ENCODE data around the gene CTDSP1. TPM values are rescaled to one million over a fixed set of nuclear protein-coding genes. Genes with fewer than 3 reads are reported as not detected.
A peak's percentile ranks its signal among the peaks of the same experiment; 100 is the strongest.

CTDSP1 gene
- total RNA-seq, 8 experiments from 2014 or later, result 6.3 to 76.7 (median 23.0) TPM

DNA sequence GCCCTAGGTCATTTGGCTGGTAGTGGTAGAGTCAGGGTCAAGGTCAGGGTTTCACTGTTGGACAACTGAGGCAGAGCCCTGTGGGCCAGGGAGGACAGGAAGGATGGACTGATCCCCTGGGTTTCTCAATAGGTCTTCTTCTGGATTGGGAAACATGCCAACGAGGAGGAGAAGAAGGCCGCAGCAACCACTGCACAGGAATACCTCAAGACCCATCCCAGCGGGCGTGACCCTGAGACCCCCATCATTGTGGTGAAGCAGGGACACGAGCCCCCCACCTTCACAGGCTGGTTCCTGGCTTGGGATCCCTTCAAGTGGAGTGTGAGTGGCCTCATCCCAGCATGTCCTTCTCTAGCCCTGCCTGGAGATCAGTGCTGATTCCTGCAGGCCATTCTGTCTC lies 37.3 kb downstream of the CTDSP1 start:
- Histone ChIP-seq H3K4me3 (no peak overlapping the region), H3K4me1 (replicated peaks in 1 of 2) (no peaks in the 10 kb centered on the region), H3K27ac (no peak overlapping the region)
- in situ Hi-C loops (cut with MboI; ENCODE audit: low pct_unique_long_range_greater_than_20kb in 2 of 9, low sequenced_read_pairs in 9 of 9, unreplicated experiment in 9 of 9), result no loop called here
- no peak for ATAC-seq (replicated peaks in 6 of 8)
- 57 to 75% (median 71%) methylated on average over 2 to 4 of the region's 5 CpGs; no CpG with 5 or more reads in 6 of the 10 experiments for WGBS, 10 experiments

- H3K4me1 ChIP-seq (replicated peaks in 1 of 2), result no peaks in the 10 kb centered on the region
- no peak overlapping the region for H3K27ac ChIP-seq
- in situ Hi-C loops (cut with MboI; ENCODE audit: low pct_unique_long_range_greater_than_20kb in 2 of 9, low sequenced_read_pairs in 9 of 9, unreplicated experiment in 9 of 9), result no loop called here
- no peak overlapping the region for H3K4me3 ChIP-seq
- WGBS, 10 experiments, result 50 to 100% (median 84%) methylated on average over 1 of the region's 1 CpG; no CpG with 5 or more reads in 4 of the 10 experiments
- no peak for ATAC-seq (replicated peaks in 6 of 8)
Measured at GRCh38 chr2:218437969-218438368, 38.3 kb downstream of the CTDSP1 start.

GRCh38 chr2:218438596-218438995 lies 38.9 kb downstream of the CTDSP1 start:
- in situ Hi-C loops (cut with MboI; ENCODE audit: low pct_unique_long_range_greater_than_20kb in 2 of 9, low sequenced_read_pairs in 9 of 9, unreplicated experiment in 9 of 9), result no loop called here
- H3K4me1 ChIP-seq (replicated peaks in 1 of 2), result no peaks in the 10 kb centered on the region

DNA sequence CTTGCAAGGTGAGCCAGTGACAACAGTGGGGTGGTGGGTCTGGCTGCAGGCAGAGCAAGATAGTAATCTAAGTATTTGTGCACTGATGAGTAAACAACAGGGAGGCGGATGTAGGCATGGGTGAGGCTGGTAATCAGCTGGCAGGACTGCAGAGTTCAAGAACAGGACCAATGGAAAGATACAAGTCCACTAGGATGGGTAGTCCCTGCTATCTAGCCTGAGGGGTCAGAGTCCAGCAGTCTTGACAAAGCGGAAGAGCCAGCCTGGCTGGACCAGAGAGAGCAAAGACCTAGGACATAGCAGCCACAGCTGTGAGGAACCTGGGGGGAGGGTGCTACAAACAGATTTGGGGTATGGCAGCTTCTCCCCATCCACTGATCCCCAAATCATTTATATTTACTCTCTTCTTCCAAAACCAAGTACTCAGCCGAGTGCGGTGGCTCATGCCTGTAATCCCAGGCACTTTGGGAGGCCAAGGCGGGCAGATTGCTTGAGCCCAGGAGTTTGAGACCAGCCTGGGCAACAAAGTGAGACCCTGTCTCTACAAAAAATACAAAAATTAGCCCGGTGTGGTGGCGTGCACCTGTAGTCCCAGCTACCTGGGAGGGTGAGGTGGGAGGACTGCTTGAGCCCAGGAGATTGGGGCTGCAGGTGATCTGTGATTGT lies 45.2 kb downstream of the CTDSP1 start:
- WGBS, 10 experiments, result 93 to 100% (median 99%) methylated on average over 2 to 7 of the region's 7 CpGs; no CpG with 5 or more reads in 6 of the 10 experiments
- no peak for ATAC-seq (replicated peaks in 6 of 8)
- in situ Hi-C loops (cut with MboI; ENCODE audit: low pct_unique_long_range_greater_than_20kb in 2 of 9, low sequenced_read_pairs in 9 of 9, unreplicated experiment in 9 of 9), result no loop called here
- Histone ChIP-seq H3K27ac (no peak overlapping the region), H3K4me1 (replicated peaks in 1 of 2) (no peaks in the 10 kb centered on the region), H3K4me3 (no peak overlapping the region)

More at GRCh38 chr2:218438596-218438995, 38.9 kb downstream of the CTDSP1 start:
- H3K27ac ChIP-seq, result no peak overlapping the region
- ATAC-seq (replicated peaks in 6 of 8), result peak in 1 of 8 experiments; percentile 15
- WGBS, 10 experiments, result 40 to 100% (median 80%) methylated on average over 1 to 2 of the region's 4 CpGs; no CpG with 5 or more reads in 4 of the 10 experiments
- H3K4me3 ChIP-seq, result no peak overlapping the region

GRCh38 chr2:218445602-218446001 lies 45.9 kb downstream of the CTDSP1 start:
- no peak overlapping the region for H3K27ac ChIP-seq
- no peak overlapping the region for H3K4me3 ChIP-seq
- in situ Hi-C loops (cut with MboI; ENCODE audit: low pct_unique_long_range_greater_than_20kb in 2 of 9, low sequenced_read_pairs in 9 of 9, unreplicated experiment in 9 of 9), result no loop called here
- ATAC-seq (replicated peaks in 6 of 8), result no peak
- H3K4me1 ChIP-seq (replicated peaks in 1 of 2), result no peaks in the 10 kb centered on the region

- ATAC-seq (replicated peaks in 6 of 8), result no peak
- Histone ChIP-seq H3K27ac (no peak overlapping the region), H3K4me3 (no peak overlapping the region), H3K4me1 (replicated peaks in 1 of 2) (no peaks in the 10 kb centered on the region)
- in situ Hi-C loops (cut with MboI; ENCODE audit: low pct_unique_long_range_greater_than_20kb in 2 of 9, low sequenced_read_pairs in 9 of 9, unreplicated experiment in 9 of 9), result no loop called here
- 80 to 100% (median 100%) methylated on average over 1 to 5 of the region's 6 CpGs; no CpG with 5 or more reads in 3 of the 10 experiments for WGBS, 10 experiments
Measured at GRCh38 chr2:218446547-218446946, 46.9 kb downstream of the CTDSP1 start.

- Histone ChIP-seq H3K4me1 (replicated peaks in 1 of 2) (no peaks in the 10 kb centered on the region), H3K4me3 (no peak overlapping the region), H3K27ac (no peak overlapping the region)
- WGBS, 10 experiments, result 92 to 100% (median 100%) methylated on average over 1 to 2 of the region's 2 CpGs; no CpG with 5 or more reads in 2 of the 10 experiments
- in situ Hi-C loops (cut with MboI; ENCODE audit: low pct_unique_long_range_greater_than_20kb in 2 of 9, low sequenced_read_pairs in 9 of 9, unreplicated experiment in 9 of 9), result no loop called here
- ATAC-seq (replicated peaks in 6 of 8), result no peak
Measured at GRCh38 chr2:218447072-218447471, 47.4 kb downstream of the CTDSP1 start.

- 42 to 100% (median 69%) methylated on average over 1 to 3 of the region's 3 CpGs; no CpG with 5 or more reads in 2 of the 10 experiments for WGBS, 10 experiments
- no peak overlapping the region for H3K4me3 ChIP-seq
- no peaks in the 10 kb centered on the region for H3K4me1 ChIP-seq (replicated peaks in 1 of 2)
- no peak overlapping the region for H3K27ac ChIP-seq
- in situ Hi-C loops (cut with MboI; ENCODE audit: low pct_unique_long_range_greater_than_20kb in 2 of 9, low sequenced_read_pairs in 9 of 9, unreplicated experiment in 9 of 9), result no loop called here
- peak in 2 of 8 experiments; percentile 26 to 29 for ATAC-seq (replicated peaks in 6 of 8)
Measured at GRCh38 chr2:218448934-218449333, 49.3 kb downstream of the CTDSP1 start.

- H3K4me3 ChIP-seq, result no peak overlapping the region
- no peak for ATAC-seq (replicated peaks in 6 of 8)
- WGBS, 10 experiments, result 57 to 100% (median 94%) methylated on average over 1 of the region's 1 CpG; no CpG with 5 or more reads in 4 of the 10 experiments
- no peak overlapping the region for H3K27ac ChIP-seq
- in situ Hi-C loops (cut with MboI; ENCODE audit: low pct_unique_long_range_greater_than_20kb in 2 of 9, low sequenced_read_pairs in 9 of 9, unreplicated experiment in 9 of 9), result no loop called here
- H3K4me1 ChIP-seq (replicated peaks in 1 of 2), result no peaks in the 10 kb centered on the region
Measured at GRCh38 chr2:218452079-218452478, 52.4 kb downstream of the CTDSP1 start.

Other genes starting within 250 kb of the CTDSP1 start
- gene CXCR1, start 232.9 kb upstream of the CTDSP1 start, total RNA-seq, result 1 to 10 TPM in 1 of 8 experiments, under 1 TPM in 4, not detected in 3; 0.09 to 1.6 (median 0.21) TPM
- 100 to 1,000 TPM in 7 of 8 experiments, 10 to 100 TPM in 1; 95.6 to 489 (median 176) TPM for gene ARPC2, start 182.7 kb upstream of the CTDSP1 start, total RNA-seq
- 1 to 10 TPM in 3 of 8 experiments, under 1 TPM in 5; 0.49 to 6.9 (median 0.85) TPM for gene GPBAR1, start 138.9 kb upstream of the CTDSP1 start, total RNA-seq
- 100 to 1,000 TPM in 2 of 8 experiments, 10 to 100 TPM in 6; 61.0 to 179 (median 82.2) TPM for gene AAMP, start 129.7 kb upstream of the CTDSP1 start, total RNA-seq
- gene PNKD, start 129.3 kb upstream of the CTDSP1 start, total RNA-seq, result 100 to 1,000 TPM in 2 of 8 experiments, 10 to 100 TPM in 6; 41.4 to 122 (median 60.8) TPM
- 100 to 1,000 TPM in 1 of 8 experiments, 10 to 100 TPM in 3, 1 to 10 TPM in 3, under 1 TPM in 1; 0.54 to 276 (median 8.6) TPM for gene TMBIM1, start 107.4 kb upstream of the CTDSP1 start, total RNA-seq
- 1 to 10 TPM in 3 of 8 experiments, under 1 TPM in 5; 0.11 to 9.0 (median 0.98) TPM for gene CATIP, start 43.0 kb upstream of the CTDSP1 start, total RNA-seq
- 1 to 10 TPM in 4 of 8 experiments, under 1 TPM in 4; 0.50 to 3.1 (median 0.95) TPM for gene SLC11A1, start 17.6 kb upstream of the CTDSP1 start, total RNA-seq
- under 1 TPM; 0.07 to 0.91 (median 0.33) TPM for gene VIL1, start 19.3 kb downstream of the CTDSP1 start, total RNA-seq
- gene USP37, start 168.5 kb downstream of the CTDSP1 start, total RNA-seq, result 10 to 100 TPM in 7 of 8 experiments, 1 to 10 TPM in 1; 5.0 to 20.7 (median 14.3) TPM
- gene CNOT9, start 169.0 kb downstream of the CTDSP1 start, total RNA-seq, result 10 to 100 TPM; 35.9 to 77.5 (median 49.6) TPM
- 10 to 100 TPM in 3 of 8 experiments, 1 to 10 TPM in 4, under 1 TPM in 1; 0.54 to 14.7 (median 5.4) TPM for gene PLCD4, start 208.0 kb downstream of the CTDSP1 start, total RNA-seq

All from motor neuron (in vitro differentiated cells).